GM19239 (cell line): ENCODE results near the gene KMT2D.

Experiments used
- DNase-seq: peaks from one replicate; pipeline ENCODE4 v3.0.0; 2011; ENCODE audit warnings: low spot score; ENCODE audit not compliant: insufficient read length
- FAIRE-seq: peaks from 2 replicates; lab custom pipeline; 2011; peaks lifted over from hg19 to GRCh38; lab: Jason Lieb, UNC

KMT2D gene

GRCh38 chr12:49021292-49021915 is 39.2 kb downstream of the KMT2D start:
- no peak for DNase-seq
- no peak for FAIRE-seq

GRCh38 chr12:49020441-49020840 is 40.2 kb downstream of the KMT2D start:
- FAIRE-seq (no peak), DNase-seq (no peak)

- no peak for DNase-seq
- FAIRE-seq = no peak
These were observed 40.9 kb downstream of the KMT2D start for GRCh38 chr12:49019443-49020324.

GRCh38 chr12:49019120-49019430 is 41.5 kb downstream of the KMT2D start:
- FAIRE-seq = no peak
- no peak for DNase-seq

GRCh38 chr12:49018261-49019119 is 42.1 kb downstream of the KMT2D start, which contains the start of gene PRKAG1:
Gene PRKAG1, minus strand, starts transcription at chr12:49018776. Its CDS starts 36 bp downstream, at chr12:49018740.
- peak; percentile 98 for DNase-seq
- FAIRE-seq = peak; percentile 90

GRCh38 chr12:49017891-49018260 is 42.7 kb downstream of the KMT2D start:
- FAIRE-seq (peak; percentile 68), DNase-seq (no peak)

- FAIRE-seq (no peak), DNase-seq (no peak)
These were observed 45.4 kb downstream of the KMT2D start for GRCh38 chr12:49015196-49015595.

GRCh38 chr12:49014547-49014946 is 46.0 kb downstream of the KMT2D start:
- FAIRE-seq (no peak), DNase-seq (no peak)

- DNase-seq (no peak), FAIRE-seq (no peak)
These were observed 47.2 kb downstream of the KMT2D start for GRCh38 chr12:49013428-49013827.

GRCh38 chr12:49012739-49013138 is 47.9 kb downstream of the KMT2D start:
- no peak for DNase-seq
- no peak for FAIRE-seq
